ENCODE data around the gene PUDP.
"Not testable (repeated sequence)": the region's sequence is repeated elsewhere in the genome, so short reads cannot be mapped to it uniquely, and the experiment has no call there.

PUDP gene

GRCh38 chrX:7102119-7102518 lies 45.8 kb downstream of the PUDP start:
- Histone ChIP-seq H3K27ac (no peak overlapping the region), H2AFZ (ENCODE audit: low read depth) (no peak overlapping the region), H3K79me2 (ENCODE audit: insufficient read depth, low read depth) (no peaks in the 10 kb centered on the region), H3K4me2 (no peak overlapping the region), H3K9ac (no peak overlapping the region), H3K4me1 (ENCODE audit: low read depth, poor library complexity, severe bottlenecking) (no peaks in the 10 kb centered on the region), H4K20me1 (ENCODE audit: insufficient read depth) (no peaks in the 10 kb centered on the region), H3K27me3 (ENCODE audit: insufficient read depth, low read depth) (no peaks in the 10 kb centered on the region), H3K36me3 (ENCODE audit: insufficient read depth) (no peaks in the 10 kb centered on the region), H3K4me3 (IDR thresholded peaks at IDR 0.05; ENCODE audit: insufficient read depth, low read depth, low read length) (no peak overlapping the region)
- TF ChIP-seq CTCF (conservative IDR thresholded peaks at IDR 0.05; ENCODE audit: low read depth, low read length) = no peak

GRCh38 chrX:7100022-7100421 lies 47.9 kb downstream of the PUDP start:
- TF ChIP-seq CTCF (conservative IDR thresholded peaks at IDR 0.05; ENCODE audit: low read depth, low read length) = no peak
- Histone ChIP-seq H4K20me1 (ENCODE audit: insufficient read depth) (no peaks in the 10 kb centered on the region), H2AFZ (ENCODE audit: low read depth) (no peak overlapping the region), H3K4me2 (no peak overlapping the region), H3K27me3 (ENCODE audit: insufficient read depth, low read depth) (no peaks in the 10 kb centered on the region), H3K4me3 (IDR thresholded peaks at IDR 0.05; ENCODE audit: insufficient read depth, low read depth, low read length) (no peak overlapping the region), H3K27ac (no peak overlapping the region), H3K4me1 (ENCODE audit: low read depth, poor library complexity, severe bottlenecking) (no peaks in the 10 kb centered on the region), H3K79me2 (ENCODE audit: insufficient read depth, low read depth) (no peaks in the 10 kb centered on the region), H3K9ac (no peak overlapping the region), H3K36me3 (ENCODE audit: insufficient read depth) (no peaks in the 10 kb centered on the region)

GRCh38 chrX:7095657-7096056 lies 52.3 kb downstream of the PUDP start:
- H3K27me3 ChIP-seq (ENCODE audit: insufficient read depth, low read depth); H2AFZ ChIP-seq (ENCODE audit: low read depth); H3K4me3 ChIP-seq (IDR thresholded peaks at IDR 0.05; ENCODE audit: insufficient read depth, low read depth, low read length); H3K36me3 ChIP-seq (ENCODE audit: insufficient read depth); H3K4me2 ChIP-seq; H3K79me2 ChIP-seq (ENCODE audit: insufficient read depth, low read depth); H3K4me1 ChIP-seq (ENCODE audit: low read depth, poor library complexity, severe bottlenecking); H3K27ac ChIP-seq; H4K20me1 ChIP-seq (ENCODE audit: insufficient read depth); H3K9ac ChIP-seq: not testable (repeated sequence)

- Histone ChIP-seq H3K4me3 (IDR thresholded peaks at IDR 0.05; ENCODE audit: insufficient read depth, low read depth, low read length) (no peak overlapping the region), H3K79me2 (ENCODE audit: insufficient read depth, low read depth) (no peaks in the 10 kb centered on the region), H3K36me3 (ENCODE audit: insufficient read depth) (no peaks in the 10 kb centered on the region), H3K9ac (no peak overlapping the region), H3K27me3 (ENCODE audit: insufficient read depth, low read depth) (no peaks in the 10 kb centered on the region), H3K4me2 (no peak overlapping the region), H3K27ac (no peak overlapping the region), H2AFZ (ENCODE audit: low read depth) (no peak overlapping the region), H4K20me1 (ENCODE audit: insufficient read depth) (no peaks in the 10 kb centered on the region), H3K4me1 (ENCODE audit: low read depth, poor library complexity, severe bottlenecking) (no peaks in the 10 kb centered on the region)
- TF ChIP-seq CTCF (conservative IDR thresholded peaks at IDR 0.05; ENCODE audit: low read depth, low read length) = no peak
Measured at GRCh38 chrX:7093305-7093704, 54.6 kb downstream of the PUDP start.

GRCh38 chrX:7092543-7092942 lies 55.4 kb downstream of the PUDP start:
- no peak for TF ChIP-seq CTCF (conservative IDR thresholded peaks at IDR 0.05; ENCODE audit: low read depth, low read length)

More at GRCh38 chrX:7092543-7092942, 55.4 kb downstream of the PUDP start:
- Histone ChIP-seq H4K20me1 (ENCODE audit: insufficient read depth) (no peaks in the 10 kb centered on the region), H3K27me3 (ENCODE audit: insufficient read depth, low read depth) (no peaks in the 10 kb centered on the region), H3K27ac (no peak overlapping the region), H2AFZ (ENCODE audit: low read depth) (no peak overlapping the region), H3K36me3 (ENCODE audit: insufficient read depth) (no peaks in the 10 kb centered on the region), H3K79me2 (ENCODE audit: insufficient read depth, low read depth) (no peaks in the 10 kb centered on the region), H3K4me2 (no peak overlapping the region), H3K4me3 (IDR thresholded peaks at IDR 0.05; ENCODE audit: insufficient read depth, low read depth, low read length) (no peak overlapping the region), H3K9ac (no peak overlapping the region), H3K4me1 (ENCODE audit: low read depth, poor library complexity, severe bottlenecking) (no peaks in the 10 kb centered on the region)

Measured in KMS-11 (cell line).